ENCODE results near the gene AADACL4.

Gene AADACL4

DNA sequence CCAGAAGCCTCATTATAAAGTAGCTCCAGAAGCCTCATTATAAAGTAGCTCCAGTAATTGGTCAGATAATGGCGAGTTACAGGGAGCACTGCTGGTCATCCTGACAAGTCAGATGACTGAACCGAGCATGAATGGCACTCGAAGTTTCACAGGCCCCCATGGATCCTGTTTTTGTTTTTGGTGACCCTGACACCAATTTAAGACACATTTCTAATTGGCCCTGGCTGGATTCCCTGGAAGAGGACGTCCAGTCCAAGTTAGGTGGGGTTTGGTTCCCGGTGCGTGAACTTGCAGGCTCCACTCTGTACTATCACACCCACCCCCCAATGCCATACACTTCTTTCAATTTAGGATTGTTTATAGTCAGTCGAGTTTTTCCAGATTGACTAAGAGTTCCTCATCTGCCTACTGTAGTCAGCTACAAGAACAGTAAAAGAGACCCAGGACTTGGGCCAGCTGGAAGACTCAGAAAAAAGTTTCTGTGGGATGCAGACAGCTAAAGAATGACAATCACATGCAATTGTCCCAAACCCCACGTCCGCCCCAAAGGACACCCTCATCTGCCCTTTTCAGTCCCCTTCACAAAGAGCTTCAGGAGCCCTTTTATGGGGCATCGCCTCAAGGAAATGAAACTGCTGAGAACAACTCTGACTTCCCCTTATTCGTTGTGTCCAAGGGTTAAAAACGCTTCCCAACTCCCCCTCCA lies 28.6 kb upstream of the AADACL4 start:
- H3K4me3 ChIP-seq (ENCODE audit: low read length): peak overlapping the region; percentile 88
- H3K9ac ChIP-seq (ENCODE audit: low read length): peak overlapping the region; percentile 66
- H3K27ac ChIP-seq (ENCODE audit: low read depth, low read length): peak overlapping the region; percentile 95
- H3K4me1 ChIP-seq (ENCODE audit: control insufficient read depth, insufficient read depth, low read length): peaks cover 28% of the 10 kb centered on the region
- no peaks in the 10 kb centered on the region for H3K27me3 ChIP-seq (ENCODE audit: control insufficient read depth, insufficient read depth, low read length)
- peaks cover 2% of the 10 kb centered on the region for H3K36me3 ChIP-seq (ENCODE audit: control insufficient read depth, insufficient read depth, low read length)

DNA sequence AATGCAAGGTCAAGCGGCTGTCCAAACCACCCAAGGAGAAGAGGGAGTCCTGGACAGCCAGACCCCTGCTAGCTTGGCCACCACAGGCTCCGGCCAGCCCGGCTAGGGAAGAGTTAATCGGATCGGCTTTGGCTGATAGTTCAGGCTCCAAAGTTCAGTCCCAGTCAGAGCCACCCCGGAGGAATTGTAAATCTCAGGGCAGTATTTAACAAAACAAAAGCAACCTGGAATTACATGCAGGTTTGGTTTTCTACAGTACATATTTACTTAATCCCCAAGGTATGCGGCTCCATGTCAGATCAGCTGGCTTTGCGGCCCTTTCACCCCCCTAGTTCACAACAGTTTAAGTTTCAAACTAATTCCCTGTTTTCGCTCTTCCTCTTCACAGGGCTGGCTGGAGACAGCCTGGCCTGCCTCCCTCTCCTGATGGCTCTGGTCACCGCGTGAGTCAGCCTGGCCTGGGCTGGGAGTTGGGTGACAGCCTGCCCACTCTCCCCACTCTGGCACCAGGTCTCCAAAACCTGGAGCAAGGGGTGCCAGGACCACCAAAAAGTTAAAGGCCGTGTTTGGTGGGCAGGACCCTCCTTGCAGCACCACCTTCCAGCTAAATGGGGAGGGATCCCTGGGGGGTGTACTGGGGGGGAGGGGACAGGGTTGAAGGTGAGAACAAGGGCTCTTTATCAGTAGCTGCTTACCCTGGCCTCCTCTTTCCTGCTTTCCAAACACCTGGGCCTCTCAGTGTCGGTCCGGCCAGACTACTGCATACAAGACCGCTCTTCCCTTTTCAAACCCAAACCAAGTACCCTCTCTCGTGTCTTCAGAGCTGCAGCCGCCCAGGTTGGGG lies 27.8 kb upstream of the AADACL4 start:
- H3K4me3 ChIP-seq (ENCODE audit: low read length): peak overlapping the region; percentile 88
- H3K36me3 ChIP-seq (ENCODE audit: control insufficient read depth, insufficient read depth, low read length): no peaks in the 10 kb centered on the region
- peaks cover 28% of the 10 kb centered on the region for H3K4me1 ChIP-seq (ENCODE audit: control insufficient read depth, insufficient read depth, low read length)
- peak overlapping the region; percentile 95 for H3K27ac ChIP-seq (ENCODE audit: low read depth, low read length)
- peak overlapping the region; percentile 66 for H3K9ac ChIP-seq (ENCODE audit: low read length)
- no peaks in the 10 kb centered on the region for H3K27me3 ChIP-seq (ENCODE audit: control insufficient read depth, insufficient read depth, low read length)

DNA sequence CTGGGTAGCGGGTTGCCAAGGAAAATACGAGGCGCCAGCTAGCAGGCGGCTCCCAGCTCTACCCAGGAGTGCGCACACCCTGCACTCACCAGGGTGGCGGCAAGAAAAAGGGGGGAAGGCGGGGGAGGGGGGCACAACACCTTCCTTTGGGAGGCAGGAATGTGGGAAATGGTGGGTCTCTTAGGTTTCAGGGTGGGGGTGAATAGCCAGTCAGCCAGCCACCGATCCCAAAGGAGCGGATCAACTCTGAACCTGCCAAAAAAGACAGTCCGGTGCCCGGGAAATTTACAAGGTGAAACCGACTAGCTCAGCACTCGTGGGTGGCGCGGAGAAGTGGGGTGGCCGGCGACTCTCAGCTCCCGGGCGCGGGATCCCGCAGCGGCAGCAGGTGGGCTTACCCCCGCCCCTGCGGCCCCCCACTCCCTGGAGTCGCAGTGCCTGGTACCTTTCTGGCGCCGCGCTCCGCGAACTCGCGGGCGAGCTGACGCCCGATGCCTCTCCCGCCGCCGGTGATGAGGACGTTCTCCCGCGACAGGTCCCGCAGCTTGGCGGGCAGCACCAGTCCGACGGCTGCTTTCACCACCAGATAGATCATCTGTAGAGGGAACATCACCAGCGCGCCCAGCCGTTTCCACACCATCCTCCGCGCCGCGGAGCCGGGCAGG lies 27.0 kb upstream of the AADACL4 start:
- H3K36me3 ChIP-seq (ENCODE audit: control insufficient read depth, insufficient read depth, low read length): no peaks in the 10 kb centered on the region
- H3K4me1 ChIP-seq (ENCODE audit: control insufficient read depth, insufficient read depth, low read length): peaks cover 32% of the 10 kb centered on the region
- H3K27me3 ChIP-seq (ENCODE audit: control insufficient read depth, insufficient read depth, low read length): no peaks in the 10 kb centered on the region
- peak overlapping the region; percentile 95 for H3K27ac ChIP-seq (ENCODE audit: low read depth, low read length)
- H3K9ac ChIP-seq (ENCODE audit: low read length): peak overlapping the region; percentile 66
- peak overlapping the region; percentile 88 for H3K4me3 ChIP-seq (ENCODE audit: low read length)

DNA sequence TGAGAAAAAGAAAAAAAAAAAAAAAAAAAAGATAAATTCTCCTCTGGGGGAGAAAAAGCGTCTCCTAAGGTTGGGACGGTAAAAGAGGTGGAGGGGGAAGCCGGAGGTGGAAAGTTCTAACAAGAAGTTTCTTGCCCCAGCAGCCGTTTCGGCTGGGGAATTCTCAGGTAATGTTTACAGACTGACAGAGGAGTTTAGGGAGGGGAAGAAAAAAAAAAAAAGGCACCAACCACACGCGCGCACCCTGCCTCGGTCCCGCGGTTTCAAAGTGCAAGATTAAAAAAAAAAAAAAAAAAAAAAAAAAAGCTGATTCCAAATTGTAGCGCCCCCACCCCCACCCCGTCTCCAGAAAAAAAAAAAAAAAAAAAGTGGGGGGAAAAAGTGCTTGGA lies 26.4 kb upstream of the AADACL4 start:
- peaks cover 38% of the 10 kb centered on the region for H3K4me1 ChIP-seq (ENCODE audit: control insufficient read depth, insufficient read depth, low read length)

DNA sequence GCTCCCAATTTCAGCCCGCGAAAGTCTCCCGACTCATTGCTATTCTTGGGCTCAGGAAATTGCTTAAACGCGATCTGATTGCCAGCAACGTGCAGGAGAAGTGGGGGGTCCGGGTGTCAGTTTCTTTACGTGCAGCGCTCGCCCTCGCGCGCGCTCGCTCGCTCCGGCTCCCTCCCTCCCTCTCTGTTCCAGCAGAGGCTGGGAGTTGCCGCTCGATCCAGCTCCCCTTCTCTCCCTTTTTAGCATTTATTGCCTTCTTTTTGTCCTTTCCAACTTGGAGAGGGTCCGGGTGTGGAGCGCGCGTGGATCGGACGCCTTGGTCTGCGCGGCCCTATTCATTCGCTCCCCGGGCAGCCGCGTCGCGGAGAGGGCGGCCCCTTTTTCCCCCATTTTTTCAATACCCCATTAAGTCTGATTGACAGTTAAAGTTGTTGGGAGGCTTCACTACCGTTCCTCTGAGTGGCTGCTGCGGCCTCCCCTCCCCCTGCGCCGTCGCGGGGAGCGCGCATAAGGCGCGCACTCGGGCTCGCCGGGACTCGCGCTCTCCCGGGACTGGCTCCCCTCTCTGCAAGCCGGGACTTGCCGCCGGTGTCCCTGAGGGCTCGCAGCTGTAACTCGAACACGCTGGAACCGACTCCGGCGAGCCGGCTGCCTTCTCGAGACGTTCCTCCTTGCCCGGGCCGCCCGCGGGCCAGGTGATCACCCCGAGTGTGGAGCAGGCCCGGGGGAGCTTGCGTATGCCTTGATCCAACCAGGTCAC lies 25.8 kb upstream of the AADACL4 start, which contains the start of gene DHRS3:
Gene DHRS3 (minus strand): TSS at position 310 of the 760 bp plus-strand sequence. CDS start 862 bp downstream, outside the sequence.
- Histone ChIP-seq H3K27ac (ENCODE audit: low read depth, low read length) (peak within 1 kb of the TSS; percentile 95), H3K9ac (ENCODE audit: low read length) (peak within 1 kb of the TSS; percentile 70), H3K27me3 (ENCODE audit: control insufficient read depth, insufficient read depth, low read length) (no peaks in the 10 kb centered on the region), H3K4me3 (ENCODE audit: low read length) (peak within 1 kb of the TSS; percentile 88), H3K4me1 (ENCODE audit: control insufficient read depth, insufficient read depth, low read length) (peaks cover 41% of the 10 kb centered on the region), H3K36me3 (ENCODE audit: control insufficient read depth, insufficient read depth, low read length) (no peaks in the 10 kb centered on the region)

More for the DNA sequence above, 26.4 kb upstream of the AADACL4 start:
- H3K27me3 ChIP-seq (ENCODE audit: control insufficient read depth, insufficient read depth, low read length): no peaks in the 10 kb centered on the region
- H3K36me3 ChIP-seq (ENCODE audit: control insufficient read depth, insufficient read depth, low read length): no peaks in the 10 kb centered on the region
- peak overlapping the region; percentile 43 for H3K9ac ChIP-seq (ENCODE audit: low read length)
- peak overlapping the region; percentile 95 for H3K27ac ChIP-seq (ENCODE audit: low read depth, low read length)
- H3K4me3 ChIP-seq (ENCODE audit: low read length): peak overlapping the region; percentile 88

DNA sequence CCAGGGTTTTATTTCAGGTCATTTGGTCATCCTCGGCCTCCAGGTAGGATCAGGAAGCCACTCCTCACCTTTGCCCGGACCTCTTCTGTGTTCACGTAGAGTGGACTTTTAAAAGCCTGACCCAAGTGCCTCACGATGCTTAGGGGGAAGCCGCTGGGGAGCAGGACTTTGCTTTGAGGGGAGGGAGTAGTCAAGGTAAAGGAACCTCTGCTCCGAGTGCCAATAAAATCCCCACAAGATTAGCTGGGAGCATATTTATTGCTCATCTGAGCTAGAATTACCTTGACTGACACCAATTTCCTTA lies 25.3 kb upstream of the AADACL4 start:
- peaks cover 41% of the 10 kb centered on the region for H3K4me1 ChIP-seq (ENCODE audit: control insufficient read depth, insufficient read depth, low read length)
- H3K36me3 ChIP-seq (ENCODE audit: control insufficient read depth, insufficient read depth, low read length): no peaks in the 10 kb centered on the region
- peak overlapping the region; percentile 95 for H3K27ac ChIP-seq (ENCODE audit: low read depth, low read length)
- H3K27me3 ChIP-seq (ENCODE audit: control insufficient read depth, insufficient read depth, low read length): no peaks in the 10 kb centered on the region
- H3K9ac ChIP-seq (ENCODE audit: low read length): peak overlapping the region; percentile 70
- H3K4me3 ChIP-seq (ENCODE audit: low read length): peak overlapping the region; percentile 88

DNA sequence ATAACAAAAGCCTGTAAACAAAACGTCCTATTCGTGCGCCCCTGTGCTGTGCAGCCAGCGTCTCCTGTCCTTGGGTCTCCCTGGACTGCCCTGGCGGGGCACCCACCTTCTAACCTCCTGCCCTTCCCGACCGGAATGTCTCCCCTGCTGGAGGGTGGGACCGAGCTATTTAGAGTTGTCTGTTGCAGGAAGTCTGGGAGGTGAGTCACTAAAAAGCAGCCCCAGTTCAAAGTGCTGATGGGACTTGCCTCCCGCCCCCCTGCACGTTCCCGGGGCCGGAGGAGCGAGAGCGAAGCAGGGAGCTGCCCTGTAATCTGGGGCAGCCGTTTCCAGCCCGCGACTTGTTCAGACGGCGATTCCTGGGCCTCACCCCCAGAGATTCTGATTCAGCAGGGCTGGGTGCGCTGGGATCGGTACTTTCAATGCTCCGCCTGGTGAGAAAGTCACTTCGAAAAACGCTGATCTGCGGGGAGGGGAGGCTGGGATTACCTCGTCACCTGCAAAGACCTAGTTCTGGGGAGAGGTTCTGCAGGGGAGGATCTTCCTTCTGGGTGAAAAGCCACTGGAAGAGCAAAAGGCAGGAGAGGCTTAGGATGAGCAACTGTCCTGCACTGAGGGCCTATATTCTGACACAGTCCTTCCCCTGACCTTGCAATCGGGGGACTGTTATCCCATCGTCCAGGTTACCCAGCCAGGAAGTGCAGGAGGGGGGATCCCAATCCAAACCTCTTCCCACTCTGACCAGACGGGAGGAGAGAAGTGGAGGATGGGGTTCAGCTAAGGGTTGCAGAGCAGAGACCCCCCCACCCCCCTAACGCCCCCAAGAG lies 24.7 kb upstream of the AADACL4 start:
- H3K27me3 ChIP-seq (ENCODE audit: control insufficient read depth, insufficient read depth, low read length): no peaks in the 10 kb centered on the region
- no peaks in the 10 kb centered on the region for H3K36me3 ChIP-seq (ENCODE audit: control insufficient read depth, insufficient read depth, low read length)
- peaks cover 41% of the 10 kb centered on the region for H3K4me1 ChIP-seq (ENCODE audit: control insufficient read depth, insufficient read depth, low read length)
- peak overlapping the region; percentile 70 for H3K9ac ChIP-seq (ENCODE audit: low read length)
- peak overlapping the region; percentile 95 for H3K27ac ChIP-seq (ENCODE audit: low read depth, low read length)
- peak overlapping the region; percentile 88 for H3K4me3 ChIP-seq (ENCODE audit: low read length)

DNA sequence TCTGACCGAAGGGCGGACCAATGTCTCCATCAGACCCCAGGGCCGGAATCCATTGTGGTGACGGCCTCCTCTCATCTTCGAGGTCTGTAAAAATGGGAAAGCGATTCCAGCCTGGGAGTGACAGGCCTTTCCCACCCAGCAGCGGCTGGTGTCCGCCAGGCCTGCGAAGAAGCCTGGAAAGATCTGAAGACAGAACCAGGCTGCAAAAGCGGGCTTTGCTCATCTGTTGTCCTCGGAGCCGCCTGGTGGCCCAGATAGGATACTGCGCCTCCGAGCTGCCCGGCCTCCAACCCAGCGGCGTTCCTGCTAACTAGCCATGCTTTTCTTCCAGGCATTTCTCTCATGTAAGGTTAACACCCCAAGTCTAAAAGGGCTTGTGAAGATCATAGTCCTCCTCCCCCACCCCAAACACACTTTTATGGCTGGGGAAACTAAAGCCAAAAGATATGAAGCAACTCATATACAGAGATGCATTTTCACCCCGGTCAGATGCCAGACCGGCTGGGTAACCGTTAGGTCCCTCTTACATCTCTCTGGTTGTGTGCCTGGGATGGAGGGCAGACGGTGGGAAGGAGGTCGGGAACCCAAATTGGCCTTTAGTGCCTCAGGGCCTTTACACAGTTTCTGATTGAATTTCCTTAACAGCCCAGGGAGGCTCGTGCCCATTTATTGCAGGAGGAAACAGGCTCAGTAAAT lies 23.9 kb upstream of the AADACL4 start:
- peak overlapping the region; percentile 88 for H3K4me3 ChIP-seq (ENCODE audit: low read length)
- H3K27me3 ChIP-seq (ENCODE audit: control insufficient read depth, insufficient read depth, low read length): no peaks in the 10 kb centered on the region
- no peaks in the 10 kb centered on the region for H3K36me3 ChIP-seq (ENCODE audit: control insufficient read depth, insufficient read depth, low read length)
- H3K27ac ChIP-seq (ENCODE audit: low read depth, low read length): peak overlapping the region; percentile 95
- H3K9ac ChIP-seq (ENCODE audit: low read length): no peak overlapping the region
- H3K4me1 ChIP-seq (ENCODE audit: control insufficient read depth, insufficient read depth, low read length): peaks cover 34% of the 10 kb centered on the region

DNA sequence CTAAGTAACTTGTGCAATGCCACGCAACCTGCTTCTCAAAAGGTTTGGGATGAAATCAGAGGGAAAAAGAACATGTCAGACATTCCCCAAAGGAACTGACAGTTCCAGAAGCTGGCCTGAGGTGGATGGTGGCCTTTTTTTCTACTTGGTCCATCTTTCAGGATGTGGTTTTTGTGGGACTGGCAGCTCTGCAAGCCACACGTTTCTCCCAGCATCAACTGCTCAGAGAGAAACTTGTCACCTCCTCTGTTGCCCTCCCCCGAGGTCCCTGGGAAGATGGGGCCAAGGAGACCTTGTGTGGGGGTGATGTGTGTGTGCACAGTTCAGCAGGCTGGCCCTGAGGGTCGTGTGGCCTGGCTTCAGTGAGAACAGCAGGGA lies 23.4 kb upstream of the AADACL4 start:
- H3K27ac ChIP-seq (ENCODE audit: low read depth, low read length): peak overlapping the region; percentile 11
- H3K9ac ChIP-seq (ENCODE audit: low read length): no peak overlapping the region
- no peaks in the 10 kb centered on the region for H3K36me3 ChIP-seq (ENCODE audit: control insufficient read depth, insufficient read depth, low read length)
- H3K4me1 ChIP-seq (ENCODE audit: control insufficient read depth, insufficient read depth, low read length): peaks cover 29% of the 10 kb centered on the region
- no peaks in the 10 kb centered on the region for H3K27me3 ChIP-seq (ENCODE audit: control insufficient read depth, insufficient read depth, low read length)
- H3K4me3 ChIP-seq (ENCODE audit: low read length): no peak overlapping the region

DNA sequence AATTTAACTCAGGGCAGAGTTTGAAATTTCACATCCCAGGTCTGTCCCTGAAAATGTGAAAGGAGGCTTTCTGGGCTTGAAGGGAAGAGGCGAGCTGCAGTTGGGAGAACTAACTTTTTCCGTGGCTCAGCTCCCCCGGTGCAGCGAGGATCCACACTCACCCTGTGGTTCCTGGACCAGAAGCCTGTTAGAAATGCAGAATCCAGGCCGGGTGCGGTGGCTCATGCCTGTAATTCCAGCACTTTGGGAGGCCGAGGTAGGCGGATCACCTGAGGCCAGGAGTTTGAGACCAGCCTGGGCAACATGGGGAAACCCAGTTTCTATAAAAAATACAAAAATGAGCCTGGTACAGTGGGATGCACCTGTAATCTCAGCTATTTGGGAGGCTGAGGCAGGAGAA lies 23.0 kb upstream of the AADACL4 start:
- Histone ChIP-seq H3K4me1 (ENCODE audit: control insufficient read depth, insufficient read depth, low read length) (peaks cover 26% of the 10 kb centered on the region), H3K4me3 (ENCODE audit: low read length) (no peak overlapping the region), H3K36me3 (ENCODE audit: control insufficient read depth, insufficient read depth, low read length) (no peaks in the 10 kb centered on the region), H3K27ac (ENCODE audit: low read depth, low read length) (no peak overlapping the region), H3K27me3 (ENCODE audit: control insufficient read depth, insufficient read depth, low read length) (no peaks in the 10 kb centered on the region), H3K9ac (ENCODE audit: low read length) (no peak overlapping the region)
